Activated T-cell treated with anti-CD3 and anti-CD28 coated beads, Interleukin-2, amount 50 U/mL, for 24 hours (primary cell): ENCODE measurements around the gene YIF1A.

Experiments used
- DNase-seq: peaks from one replicate; pipeline ENCODE4 v3.0.0-alpha.2; 2020
- H3K27ac Mint-ChIP-seq: 2 replicates; pipeline ENCODE4 v1.8.0; 2020; ENCODE audit warnings: mild to moderate bottlenecking, mixed read lengths
- H3K27me3 Mint-ChIP-seq: 2 replicates; pipeline ENCODE4 v1.8.0; 2020; ENCODE audit warnings: mixed read lengths
- H3K36me3 Mint-ChIP-seq: 2 replicates; pipeline ENCODE4 v1.8.0; 2020; ENCODE audit warnings: low read depth, mixed read lengths
- H3K4me1 Mint-ChIP-seq: 2 replicates; pipeline ENCODE4 v1.8.0; 2020; ENCODE audit warnings: low read depth, mixed read lengths
- H3K4me3 Mint-ChIP-seq: 2 replicates; pipeline ENCODE4 v1.8.0; 2020; ENCODE audit warnings: mild to moderate bottlenecking, moderate library complexity, mixed read lengths
- H3K9me3 Mint-ChIP-seq: 2 replicates; pipeline ENCODE4 v1.8.0; 2020; ENCODE audit warnings: mixed read lengths

YIF1A gene

GRCh38 chr11:66288671-66289547, at the start of gene YIF1A:
Gene YIF1A, minus strand, starts transcription at chr11:66289143. Its CDS starts 158 bp downstream, at chr11:66288985.
- H3K4me3 Mint-ChIP-seq: peak within 1 kb of the TSS; percentile 93
- H3K9me3 Mint-ChIP-seq: no peaks in the 10 kb centered on the region
- H3K4me1 Mint-ChIP-seq: peaks cover 40% of the 10 kb centered on the region

GRCh38 chr11:66337103-66337899, 48.4 kb upstream of the YIF1A start:
- Mint-ChIP-seq H3K4me3 (peak overlapping the region; percentile 67), H3K27me3 (no peaks in the 10 kb centered on the region), H3K9me3 (no peaks in the 10 kb centered on the region), H3K4me1 (peaks cover 28% of the 10 kb centered on the region), H3K36me3 (peaks cover 52% of the 10 kb centered on the region), H3K27ac (peak overlapping the region; percentile 88)
- no peak for DNase-seq

More at GRCh38 chr11:66288671-66289547, at the start of gene YIF1A:
- H3K36me3 Mint-ChIP-seq: peaks cover 33% of the 10 kb centered on the region
- DNase-seq: peak; percentile 96
- peaks cover 22% of the 10 kb centered on the region for H3K27me3 Mint-ChIP-seq
- peak within 1 kb of the TSS; percentile 95 for H3K27ac Mint-ChIP-seq

- Mint-ChIP-seq H3K4me1 (peaks cover 28% of the 10 kb centered on the region), H3K36me3 (peaks cover 44% of the 10 kb centered on the region), H3K9me3 (no peaks in the 10 kb centered on the region), H3K27ac (peak within 1 kb of the TSS; percentile 88), H3K4me3 (peak within 1 kb of the TSS; percentile 67), H3K27me3 (no peaks in the 10 kb centered on the region)
- DNase-seq: peak; percentile 75
Measured at GRCh38 chr11:66336234-66337102, 47.5 kb upstream of the YIF1A start, which contains the start of gene RIN1. Gene RIN1, minus strand, starts transcription at chr11:66336434. Its CDS starts 32 bp downstream, at chr11:66336402.

- no peak for DNase-seq
- Mint-ChIP-seq H3K4me1 (peaks cover 28% of the 10 kb centered on the region), H3K9me3 (no peaks in the 10 kb centered on the region), H3K27ac (no peak overlapping the region), H3K27me3 (no peaks in the 10 kb centered on the region), H3K36me3 (peaks cover 36% of the 10 kb centered on the region), H3K4me3 (peak overlapping the region; percentile 67)
Measured at GRCh38 chr11:66335531-66336233, 46.7 kb upstream of the YIF1A start.

- no peak for DNase-seq
- no peak overlapping the region for H3K27ac Mint-ChIP-seq
Measured at GRCh38 chr11:66334605-66335442, 45.9 kb upstream of the YIF1A start.

GRCh38 chr11:66333896-66334604, 45.1 kb upstream of the YIF1A start:
- Mint-ChIP-seq H3K27me3 (no peaks in the 10 kb centered on the region), H3K27ac (no peak overlapping the region), H3K4me3 (no peak overlapping the region), H3K36me3 (peaks cover 22% of the 10 kb centered on the region), H3K4me1 (peaks cover 28% of the 10 kb centered on the region), H3K9me3 (no peaks in the 10 kb centered on the region)
- no peak for DNase-seq

More at GRCh38 chr11:66334605-66335442, 45.9 kb upstream of the YIF1A start:
- no peaks in the 10 kb centered on the region for H3K27me3 Mint-ChIP-seq
- H3K4me1 Mint-ChIP-seq: peaks cover 28% of the 10 kb centered on the region
- peak overlapping the region; percentile 15 for H3K4me3 Mint-ChIP-seq
- peaks cover 28% of the 10 kb centered on the region for H3K36me3 Mint-ChIP-seq
- no peaks in the 10 kb centered on the region for H3K9me3 Mint-ChIP-seq

GRCh38 chr11:66333220-66333877, 44.4 kb upstream of the YIF1A start:
- H3K27ac Mint-ChIP-seq: no peak overlapping the region
- H3K4me3 Mint-ChIP-seq: no peak overlapping the region
- no peaks in the 10 kb centered on the region for H3K9me3 Mint-ChIP-seq
- DNase-seq: no peak
- H3K4me1 Mint-ChIP-seq: peaks cover 31% of the 10 kb centered on the region
- H3K27me3 Mint-ChIP-seq: no peaks in the 10 kb centered on the region
- peaks cover 15% of the 10 kb centered on the region for H3K36me3 Mint-ChIP-seq

- H3K4me1 Mint-ChIP-seq: peaks cover 34% of the 10 kb centered on the region
- peaks cover 11% of the 10 kb centered on the region for H3K36me3 Mint-ChIP-seq
- H3K27me3 Mint-ChIP-seq: no peaks in the 10 kb centered on the region
- H3K9me3 Mint-ChIP-seq: no peaks in the 10 kb centered on the region
- DNase-seq: no peak
- no peak overlapping the region for H3K27ac Mint-ChIP-seq
- H3K4me3 Mint-ChIP-seq: no peak overlapping the region
Measured at GRCh38 chr11:66332371-66333219, 43.7 kb upstream of the YIF1A start.

GRCh38 chr11:66331542-66332370, 42.8 kb upstream of the YIF1A start:
- peaks cover 33% of the 10 kb centered on the region for H3K4me1 Mint-ChIP-seq
- peaks cover 2% of the 10 kb centered on the region for H3K36me3 Mint-ChIP-seq
- no peaks in the 10 kb centered on the region for H3K27me3 Mint-ChIP-seq
- no peaks in the 10 kb centered on the region for H3K9me3 Mint-ChIP-seq
- H3K27ac Mint-ChIP-seq: no peak overlapping the region
- no peak for DNase-seq
- H3K4me3 Mint-ChIP-seq: no peak overlapping the region

GRCh38 chr11:66330931-66331330, 42.0 kb upstream of the YIF1A start:
- Mint-ChIP-seq H3K9me3 (no peaks in the 10 kb centered on the region), H3K4me1 (peaks cover 32% of the 10 kb centered on the region), H3K27me3 (no peaks in the 10 kb centered on the region), H3K4me3 (no peak overlapping the region), H3K27ac (no peak overlapping the region), H3K36me3 (no peaks in the 10 kb centered on the region)
- DNase-seq: no peak

GRCh38 chr11:66329165-66329673, 40.3 kb upstream of the YIF1A start:
- Mint-ChIP-seq H3K9me3 (no peaks in the 10 kb centered on the region), H3K27me3 (no peaks in the 10 kb centered on the region), H3K4me1 (peaks cover 40% of the 10 kb centered on the region), H3K4me3 (no peak overlapping the region), H3K27ac (no peak overlapping the region), H3K36me3 (no peaks in the 10 kb centered on the region)
- no peak for DNase-seq
